SK-N-MC (cell line): ENCODE results near the gene C6orf15.

Experiments used
- EZH2 ChIP-seq: fragments of 200-600 bp; sonication (generic); IDR thresholded peaks from one replicate; pipeline ENCODE4 v1.6.1; 2017; ENCODE audit warnings: antibody characterized with exemption
- FOXP2 ChIP-seq: optimal IDR thresholded peaks from 2 replicates; pipeline ENCODE3; 2011; ENCODE audit warnings: mild to moderate bottlenecking, moderate library complexity; ENCODE audit not compliant: insufficient read depth; ENCODE audit errors: extremely low read length, control extremely low read depth
- POLR2AphosphoS5 ChIP-seq: IDR thresholded peaks from 2 replicates; pipeline ENCODE4 v1.6.1; 2012; ENCODE audit warnings: mild to moderate bottlenecking, low read depth, low read length, borderline replicate concordance

GRCh38 chr6:31129130-31129529, 16.8 kb upstream of the C6orf15 start:
- TF ChIP-seq EZH2 = no peak
- TF ChIP-seq POLR2AphosphoS5 = no peak
- no peak for TF ChIP-seq FOXP2
